K562 (cell line): ENCODE results near the gene DNAH3. TPM values are rescaled to one million over a fixed set of nuclear protein-coding genes. Genes with fewer than 3 reads are reported as not detected.

Experiments
- CBFB ChIP-seq: sonication (generic); formaldehyde crosslinking; IDR thresholded peaks from 2 replicates; pipeline ENCODE4 v1.4.0; 2020; ENCODE audit warnings: mild to moderate bottlenecking, missing genetic modification reagents
- CCNT2 ChIP-seq: IDR thresholded peaks from 2 replicates; pipeline ENCODE4 v1.6.1; 2011; ENCODE audit warnings: borderline replicate concordance, low read depth, mild to moderate bottlenecking, moderate library complexity, mixed read lengths, low read length; ENCODE audit not compliant: insufficient read length; ENCODE audit errors: extremely low read depth
- ETV1 ChIP-seq: fragments of 450-650 bp; conservative IDR thresholded peaks from 2 replicates; pipeline ENCODE4 v1.6.1; 2016; ENCODE audit warnings: missing genetic modification characterization, control low read depth, low read depth, missing compliant biosample characterization
- LARP7 ChIP-seq: fragments of 450-650 bp; IDR thresholded peaks from 2 replicates; pipeline ENCODE4 v1.6.1; 2016
- MYC ChIP-seq, 2 experiments: fragments of 250-450 bp in 1 of 2; sonication (Bioruptor Pico) in 1 of 2; IDR thresholded peaks; 2 replicates each; pipeline versions ENCODE4 v1.5.1 to v1.6.1; 2012 to 2021; ENCODE audit warnings: low read depth in 2 of 2, borderline replicate concordance in 1 of 2, improper control_type of control experiment in 1 of 2, low read length in 1 of 2, mild to moderate bottlenecking in 1 of 2, moderate library complexity in 1 of 2
- POLR2AphosphoS5 ChIP-seq: IDR thresholded peaks from 2 replicates; pipeline ENCODE4 v1.6.1; 2011; ENCODE audit warnings: mild to moderate bottlenecking, low read depth, low read length, moderate library complexity; ENCODE audit not compliant: control insufficient read depth, insufficient read depth
- PURB ChIP-seq: sonication (generic); formaldehyde crosslinking; IDR thresholded peaks from 2 replicates; pipeline ENCODE4 v1.9.0; 2021; ENCODE audit warnings: low read depth, mild to moderate bottlenecking, missing genetic modification reagents
- SIN3A ChIP-seq, 2 experiments: fragments of 150-350 bp in 1 of 2; IDR thresholded peaks; 2 replicates each; pipeline ENCODE4 v1.6.1; 2011 to 2016; ENCODE audit warnings: borderline replicate concordance in 2 of 2, low read depth in 2 of 2, low read length in 2 of 2, mild to moderate bottlenecking in 2 of 2, moderate library complexity in 2 of 2; ENCODE audit not compliant: control insufficient read depth in 1 of 2
- SOX6 ChIP-seq: fragments of 450-650 bp; IDR thresholded peaks from 2 replicates; pipeline ENCODE4 v1.6.1; 2014; ENCODE audit warnings: mild to moderate bottlenecking
- SRSF1 ChIP-seq: fragments of 200-400 bp; formaldehyde crosslinking; IDR thresholded peaks from 2 replicates; pipeline ENCODE4 v1.6.1; 2017; ENCODE audit warnings: mild to moderate bottlenecking, low read depth, low read length, moderate library complexity
- polyA plus RNA-seq, 8 experiments: library from polyadenylated mRNA; depleted of rRNA in 4 of 8; stranded (reverse) in 5 of 8; unstranded in 3 of 8; fragments of >200 nt; fragmentation: Nextera tagmentation in 2 of 8; fragmentation: Illumina TruSeq in 1 of 8; extraction: Ambion mirVana in 2 of 8; extraction: Trizol in 1 of 8; gene quantifications; 2 replicates each; pipeline versions ENCODE4 v1.2.1 to v1.2.3, GENCODE V29; 2011 to 2014; ENCODE audit warnings: inconsistent platforms in 1 of 8, missing spikeins in 1 of 8
- total RNA-seq, 7 experiments: library from RNA; depleted of rRNA in 6 of 7; stranded (reverse); fragments of >200 nt in 6 of 7; fragmentation: Illumina TruSeq in 2 of 7; extraction: Trizol in 2 of 7; gene quantifications; 2 replicates each; pipeline versions ENCODE4 v1.2.1 to v1.2.3, GENCODE V29; 2011 to 2021; ENCODE audit warnings: low replicate concordance in 1 of 7
- TF ChIP-seq, protein P1 (sequence below): fragments of 450-650 bp; IDR thresholded peaks from one replicate; pipeline ENCODE4 v1.6.1; 2018; ENCODE audit warnings: mild to moderate bottlenecking, moderate library complexity; ENCODE audit not compliant: partially characterized antibody
- TF ChIP-seq, protein P2 (sequence below), 2 experiments: fragments of 450-650 bp; formaldehyde crosslinking in 1 of 2; IDR thresholded peaks; 2 replicates each; pipeline versions ENCODE4 v1.4.0 to v1.6.1; 2014 to 2020; ENCODE audit warnings: mild to moderate bottlenecking in 2 of 2, borderline replicate concordance in 1 of 2, low read depth in 1 of 2
- TF ChIP-seq, protein P3 (sequence below): fragments of 250-450 bp; sonication (Bioruptor Pico); IDR thresholded peaks from 2 replicates; pipeline ENCODE4 v1.8.0; 2021; ENCODE audit warnings: moderate library complexity, mild to moderate bottlenecking, inconsistent platforms

Gene DNAH3
- total and polyA plus RNA-seq, 9 of the 15 experiments (the other 6 are each of a cell fraction or from before 2014, with no cell fraction given): 0.32 to 0.84 (median 0.44) TPM

DNA sequence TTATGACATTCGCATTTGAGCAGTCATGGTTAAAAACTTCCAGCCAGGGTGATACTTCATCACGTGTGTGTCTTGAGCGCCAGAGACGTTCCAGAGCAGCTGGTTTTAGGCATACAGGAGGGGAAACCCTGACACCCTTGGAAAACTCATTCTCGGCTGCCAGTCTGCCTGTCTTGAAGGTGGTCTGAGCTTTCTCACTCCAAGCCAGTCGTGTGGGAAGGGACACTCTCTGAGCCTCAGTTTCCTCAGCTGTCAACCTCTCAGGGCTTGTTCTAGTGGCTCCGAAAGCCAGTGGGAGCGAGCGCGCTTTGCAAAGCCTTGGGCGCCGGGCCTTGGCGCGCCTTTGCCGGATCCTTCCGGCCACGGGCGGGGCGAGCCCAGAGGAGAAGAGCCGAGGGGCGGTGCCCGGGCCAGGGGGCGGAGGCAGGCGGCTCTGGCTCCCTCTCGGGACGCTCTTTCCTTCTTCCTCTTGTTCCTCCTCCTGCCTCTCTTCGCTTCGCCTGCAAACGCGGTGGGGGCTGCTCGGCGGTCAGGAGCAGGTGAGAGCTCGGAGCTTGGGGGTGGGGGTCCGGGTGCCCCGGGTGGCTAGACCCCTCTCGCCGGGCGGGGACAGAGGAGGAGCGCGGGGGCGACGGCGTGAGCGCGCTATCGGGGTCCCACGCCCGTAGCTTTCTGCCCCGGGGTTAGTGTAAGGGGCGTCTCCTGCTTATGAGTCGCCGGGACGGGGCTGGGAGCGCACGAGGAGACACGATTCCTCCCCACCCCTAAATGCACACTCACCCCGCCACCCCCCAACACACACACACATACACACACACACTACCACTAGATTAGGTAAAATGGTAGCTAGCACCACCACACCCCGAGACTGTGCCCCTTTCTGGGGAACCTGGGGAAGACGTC lies 7.8 kb upstream of the DNAH3 start, which contains the start of gene LDAF1 (continued):
- TF ChIP-seq, protein P1, sequence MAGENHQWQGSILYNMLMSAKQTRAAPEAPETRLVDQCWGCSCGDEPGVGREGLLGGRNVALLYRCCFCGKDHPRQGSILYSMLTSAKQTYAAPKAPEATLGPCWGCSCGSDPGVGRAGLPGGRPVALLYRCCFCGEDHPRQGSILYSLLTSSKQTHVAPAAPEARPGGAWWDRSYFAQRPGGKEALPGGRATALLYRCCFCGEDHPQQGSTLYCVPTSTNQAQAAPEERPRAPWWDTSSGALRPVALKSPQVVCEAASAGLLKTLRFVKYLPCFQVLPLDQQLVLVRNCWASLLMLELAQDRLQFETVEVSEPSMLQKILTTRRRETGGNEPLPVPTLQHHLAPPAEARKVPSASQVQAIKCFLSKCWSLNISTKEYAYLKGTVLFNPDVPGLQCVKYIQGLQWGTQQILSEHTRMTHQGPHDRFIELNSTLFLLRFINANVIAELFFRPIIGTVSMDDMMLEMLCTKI: no peak
- peak; percentile 87 for TF ChIP-seq ETV1
- TF ChIP-seq, protein P2, sequence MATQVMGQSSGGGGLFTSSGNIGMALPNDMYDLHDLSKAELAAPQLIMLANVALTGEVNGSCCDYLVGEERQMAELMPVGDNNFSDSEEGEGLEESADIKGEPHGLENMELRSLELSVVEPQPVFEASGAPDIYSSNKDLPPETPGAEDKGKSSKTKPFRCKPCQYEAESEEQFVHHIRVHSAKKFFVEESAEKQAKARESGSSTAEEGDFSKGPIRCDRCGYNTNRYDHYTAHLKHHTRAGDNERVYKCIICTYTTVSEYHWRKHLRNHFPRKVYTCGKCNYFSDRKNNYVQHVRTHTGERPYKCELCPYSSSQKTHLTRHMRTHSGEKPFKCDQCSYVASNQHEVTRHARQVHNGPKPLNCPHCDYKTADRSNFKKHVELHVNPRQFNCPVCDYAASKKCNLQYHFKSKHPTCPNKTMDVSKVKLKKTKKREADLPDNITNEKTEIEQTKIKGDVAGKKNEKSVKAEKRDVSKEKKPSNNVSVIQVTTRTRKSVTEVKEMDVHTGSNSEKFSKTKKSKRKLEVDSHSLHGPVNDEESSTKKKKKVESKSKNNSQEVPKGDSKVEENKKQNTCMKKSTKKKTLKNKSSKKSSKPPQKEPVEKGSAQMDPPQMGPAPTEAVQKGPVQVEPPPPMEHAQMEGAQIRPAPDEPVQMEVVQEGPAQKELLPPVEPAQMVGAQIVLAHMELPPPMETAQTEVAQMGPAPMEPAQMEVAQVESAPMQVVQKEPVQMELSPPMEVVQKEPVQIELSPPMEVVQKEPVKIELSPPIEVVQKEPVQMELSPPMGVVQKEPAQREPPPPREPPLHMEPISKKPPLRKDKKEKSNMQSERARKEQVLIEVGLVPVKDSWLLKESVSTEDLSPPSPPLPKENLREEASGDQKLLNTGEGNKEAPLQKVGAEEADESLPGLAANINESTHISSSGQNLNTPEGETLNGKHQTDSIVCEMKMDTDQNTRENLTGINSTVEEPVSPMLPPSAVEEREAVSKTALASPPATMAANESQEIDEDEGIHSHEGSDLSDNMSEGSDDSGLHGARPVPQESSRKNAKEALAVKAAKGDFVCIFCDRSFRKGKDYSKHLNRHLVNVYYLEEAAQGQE (IDR thresholded peaks at IDR 0.05; ENCODE audit: borderline replicate concordance): peak; percentile 92
- TF ChIP-seq, protein P2 (CRISPR knock-in tag; IDR thresholded peaks at IDR 0.05; ENCODE audit: low read depth): no peak
- TF ChIP-seq POLR2AphosphoS5: peak; percentile 45; the same call in 1 of the 2 replicates
- TF ChIP-seq SOX6: no peak
- TF ChIP-seq, protein P3, sequence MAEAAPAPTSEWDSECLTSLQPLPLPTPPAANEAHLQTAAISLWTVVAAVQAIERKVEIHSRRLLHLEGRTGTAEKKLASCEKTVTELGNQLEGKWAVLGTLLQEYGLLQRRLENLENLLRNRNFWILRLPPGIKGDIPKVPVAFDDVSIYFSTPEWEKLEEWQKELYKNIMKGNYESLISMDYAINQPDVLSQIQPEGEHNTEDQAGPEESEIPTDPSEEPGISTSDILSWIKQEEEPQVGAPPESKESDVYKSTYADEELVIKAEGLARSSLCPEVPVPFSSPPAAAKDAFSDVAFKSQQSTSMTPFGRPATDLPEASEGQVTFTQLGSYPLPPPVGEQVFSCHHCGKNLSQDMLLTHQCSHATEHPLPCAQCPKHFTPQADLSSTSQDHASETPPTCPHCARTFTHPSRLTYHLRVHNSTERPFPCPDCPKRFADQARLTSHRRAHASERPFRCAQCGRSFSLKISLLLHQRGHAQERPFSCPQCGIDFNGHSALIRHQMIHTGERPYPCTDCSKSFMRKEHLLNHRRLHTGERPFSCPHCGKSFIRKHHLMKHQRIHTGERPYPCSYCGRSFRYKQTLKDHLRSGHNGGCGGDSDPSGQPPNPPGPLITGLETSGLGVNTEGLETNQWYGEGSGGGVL (CRISPR knock-in tag): no peak
- 0 out of 2 replicates have a peak, but pooled peaks have one; percentile 19 for TF ChIP-seq MYC (IDR thresholded peaks at IDR 0.05; ENCODE audit: low read depth, low read length)
- no peak for TF ChIP-seq MYC (CRISPR knock-in tag; IDR thresholded peaks at IDR 0.05; ENCODE audit: borderline replicate concordance, low read depth)
- peak in 1 of 2 experiments; percentile 69; a peak in 1 of 4 replicates for TF ChIP-seq SIN3A (IDR thresholded peaks at IDR 0.05; ENCODE audit: borderline replicate concordance in 2 of 2, control insufficient read depth in 1 of 2, low read depth in 2 of 2, low read length in 2 of 2)
- TF ChIP-seq LARP7: no peak
- TF ChIP-seq SRSF1: no peak
- TF ChIP-seq CCNT2: peak; percentile 78
- TF ChIP-seq CBFB (CRISPR knock-in tag): no peak
- TF ChIP-seq PURB (CRISPR knock-in tag): no peak
